ENCODE data around the gene SAV1.
"Not testable (repeated sequence)": the region's sequence is repeated elsewhere in the genome, so short reads cannot be mapped to it uniquely, and the experiment has no call there.

SAV1 gene

GRCh38 chr14:50665300-50665699, 2.8 kb downstream of the SAV1 start:
- DNase-seq (ENCODE audit: low read depth): not testable (repeated sequence)

GRCh38 chr14:50664579-50664978, 3.5 kb downstream of the SAV1 start:
- not testable (repeated sequence) for DNase-seq (ENCODE audit: low read depth)

- DNase-seq (ENCODE audit: low read depth): no peak
These were observed 8.7 kb downstream of the SAV1 start for GRCh38 chr14:50659327-50659974.

- no peak for DNase-seq (ENCODE audit: low read depth)
These were observed 9.9 kb downstream of the SAV1 start for GRCh38 chr14:50658203-50658602.

GRCh38 chr14:50657753-50658152, 10.4 kb downstream of the SAV1 start:
- no peak for DNase-seq (ENCODE audit: low read depth)

- DNase-seq (ENCODE audit: low read depth): no peak
These were observed 11.3 kb downstream of the SAV1 start for GRCh38 chr14:50656776-50657175.

- DNase-seq (ENCODE audit: low read depth): no peak
These were observed 18.4 kb downstream of the SAV1 start for GRCh38 chr14:50649691-50650090.

- DNase-seq (ENCODE audit: low read depth): no peak
These were observed 20.4 kb downstream of the SAV1 start for GRCh38 chr14:50647753-50648152.

- no peak for DNase-seq (ENCODE audit: low read depth)
These were observed 20.8 kb downstream of the SAV1 start for GRCh38 chr14:50647282-50647681.

- DNase-seq (ENCODE audit: low read depth): no peak
These were observed 33.0 kb downstream of the SAV1 start for GRCh38 chr14:50635141-50635540.

- DNase-seq (ENCODE audit: low read depth): no peak
These were observed 34.2 kb downstream of the SAV1 start for GRCh38 chr14:50633954-50634353.

GRCh38 chr14:50631408-50631821, 36.7 kb downstream of the SAV1 start:
- no peak for DNase-seq (ENCODE audit: low read depth)

GRCh38 chr14:50624947-50625346, 43.2 kb downstream of the SAV1 start:
- not testable (repeated sequence) for DNase-seq (ENCODE audit: low read depth)

- no peak for DNase-seq (ENCODE audit: low read depth)
These were observed 43.7 kb downstream of the SAV1 start for GRCh38 chr14:50624447-50624846.

GRCh38 chr14:50622978-50623377, 45.1 kb downstream of the SAV1 start:
- no peak for DNase-seq (ENCODE audit: low read depth)

- no peak for DNase-seq (ENCODE audit: low read depth)
These were observed 47.8 kb downstream of the SAV1 start for GRCh38 chr14:50620341-50620740.

GRCh38 chr14:50619569-50620141, 48.5 kb downstream of the SAV1 start:
- no peak for DNase-seq (ENCODE audit: low read depth)

- no peak for DNase-seq (ENCODE audit: low read depth)
These were observed 51.8 kb downstream of the SAV1 start for GRCh38 chr14:50616275-50616674.

- DNase-seq (ENCODE audit: low read depth): no peak
These were observed 52.6 kb downstream of the SAV1 start for GRCh38 chr14:50615552-50615951.

- DNase-seq (ENCODE audit: low read depth): no peak
These were observed 53.0 kb downstream of the SAV1 start for GRCh38 chr14:50615056-50615455.

- DNase-seq (ENCODE audit: low read depth): no peak
These were observed 55.3 kb downstream of the SAV1 start for GRCh38 chr14:50612806-50613205.

GRCh38 chr14:50610465-50610864, 57.6 kb downstream of the SAV1 start:
- DNase-seq (ENCODE audit: low read depth): no peak

- no peak for DNase-seq (ENCODE audit: low read depth)
These were observed 59.7 kb downstream of the SAV1 start for GRCh38 chr14:50608302-50608851.

- DNase-seq (ENCODE audit: low read depth): no peak
These were observed 60.3 kb downstream of the SAV1 start for GRCh38 chr14:50607761-50608160.

Data from stimulated activated CD8-positive, alpha-beta memory T cell treated with anti-CD3 and anti-CD28 coated beads, Interleukin-12 subunit alpha, Interleukin-12 subunit beta, amount 100 ng/mL, for 1 hour (primary cell).